ENCODE results near the gene SLC25A41. TPM values are rescaled to one million over a fixed set of nuclear protein-coding genes. Genes with fewer than 3 reads are reported as not detected.

Gene SLC25A41
- total and polyA plus RNA-seq, 2 donors (not counting 1 experiment from before 2014, with no cell fraction given): 0.30 to 0.48 TPM

DNA sequence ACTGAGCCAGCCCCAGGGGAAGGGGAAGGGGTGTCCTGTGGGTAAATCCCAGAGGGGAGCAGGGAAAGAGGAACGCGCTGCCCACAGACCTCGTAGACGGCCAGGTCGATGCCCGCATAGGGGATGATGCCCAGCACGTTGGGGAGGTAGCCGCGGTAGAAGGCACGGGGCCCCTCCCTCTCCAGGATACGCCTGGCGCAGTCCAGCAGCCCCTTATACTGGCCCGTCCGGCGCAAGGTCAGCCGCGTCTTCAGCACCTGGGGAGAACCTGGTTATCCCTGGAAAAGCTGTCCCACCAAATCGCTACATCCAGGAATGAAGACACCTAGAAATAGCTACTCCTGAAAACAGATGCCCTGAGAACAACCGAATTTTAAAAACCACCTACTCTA is 18.7 kb upstream of the SLC25A41 start:
- no peak for DNase-seq
- Mint-ChIP-seq H3K4me1 (no peaks in the 10 kb centered on the region), H3K4me3 (no peak overlapping the region), H3K27me3 (no peaks in the 10 kb centered on the region), H3K9me3 (ENCODE audit: insufficient read depth) (no peaks in the 10 kb centered on the region), H3K27ac (no peak overlapping the region)
- ChIA-PET POLR2A (no interaction called here), CTCF (no interaction called here)
- Histone ChIP-seq H3K27me3 (replicated peaks in 1 of 4; ENCODE audit: control extremely low read depth in 1 of 4, control insufficient read depth in 3 of 4, insufficient read depth in 4 of 4, low read length in 3 of 4) (no peaks in the 10 kb centered on the region), H3K4me2 (replicated peaks; ENCODE audit: low read depth, low read length, poor library complexity, severe bottlenecking) (no peak overlapping the region), H4K20me1 (ENCODE audit: control insufficient read depth, insufficient read depth, low read length, poor library complexity, severe bottlenecking) (no peaks in the 10 kb centered on the region), H2AFZ (ENCODE audit: insufficient read depth, low read depth, low read length, poor library complexity, severe bottlenecking) (no peak overlapping the region), H3K4me3 (ENCODE audit: control extremely low read depth in 1 of 5, extremely low read depth in 1 of 5, insufficient read depth in 1 of 5, low read depth in 2 of 5, low read length in 4 of 5) (no peak overlapping the region), H3K9me3 (ENCODE audit: control extremely low read depth in 1 of 3, control insufficient read depth in 2 of 3, insufficient read depth in 1 of 3, low read length in 2 of 3) (peaks cover 0 to 26% (median 9%) of the 10 kb centered on the region in 3 donors), H3K27ac (ENCODE audit: low read length in 2 of 2) (no peak overlapping the region), H3K9ac (ENCODE audit: low read length) (no peak overlapping the region), H3K79me2 (ENCODE audit: control insufficient read depth, insufficient read depth, low read length) (no peaks in the 10 kb centered on the region), H3K4me1 (ENCODE audit: control insufficient read depth in 2 of 2, insufficient read depth in 2 of 2, low read length in 2 of 2) (no peaks in the 10 kb centered on the region), H3K36me3 (replicated peaks in 1 of 2; ENCODE audit: control extremely low read depth in 1 of 2, control insufficient read depth in 1 of 2, extremely low read depth in 1 of 2, insufficient read depth in 2 of 2, low read length in 1 of 2) (peaks cover 0 to 8% of the 10 kb centered on the region in 2 experiments)
- intact Hi-C loops (cut with micrococcal nuclease): no loop called here
- no peak for ATAC-seq (ENCODE audit: low read depth)
- whole genome bisulfite sequencing (ENCODE audit: insufficient coverage): over 99% methylated on average over 18 of the region's 19 CpGs
- TF ChIP-seq EZH2 (IDR thresholded peaks at IDR 0.05; ENCODE audit: borderline replicate concordance, insufficient read depth, low read depth, low read length, poor library complexity, severe bottlenecking): no peak
- TF ChIP-seq, protein P1, sequence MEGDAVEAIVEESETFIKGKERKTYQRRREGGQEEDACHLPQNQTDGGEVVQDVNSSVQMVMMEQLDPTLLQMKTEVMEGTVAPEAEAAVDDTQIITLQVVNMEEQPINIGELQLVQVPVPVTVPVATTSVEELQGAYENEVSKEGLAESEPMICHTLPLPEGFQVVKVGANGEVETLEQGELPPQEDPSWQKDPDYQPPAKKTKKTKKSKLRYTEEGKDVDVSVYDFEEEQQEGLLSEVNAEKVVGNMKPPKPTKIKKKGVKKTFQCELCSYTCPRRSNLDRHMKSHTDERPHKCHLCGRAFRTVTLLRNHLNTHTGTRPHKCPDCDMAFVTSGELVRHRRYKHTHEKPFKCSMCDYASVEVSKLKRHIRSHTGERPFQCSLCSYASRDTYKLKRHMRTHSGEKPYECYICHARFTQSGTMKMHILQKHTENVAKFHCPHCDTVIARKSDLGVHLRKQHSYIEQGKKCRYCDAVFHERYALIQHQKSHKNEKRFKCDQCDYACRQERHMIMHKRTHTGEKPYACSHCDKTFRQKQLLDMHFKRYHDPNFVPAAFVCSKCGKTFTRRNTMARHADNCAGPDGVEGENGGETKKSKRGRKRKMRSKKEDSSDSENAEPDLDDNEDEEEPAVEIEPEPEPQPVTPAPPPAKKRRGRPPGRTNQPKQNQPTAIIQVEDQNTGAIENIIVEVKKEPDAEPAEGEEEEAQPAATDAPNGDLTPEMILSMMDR (IDR thresholded peaks at IDR 0.05): no peak

DNA sequence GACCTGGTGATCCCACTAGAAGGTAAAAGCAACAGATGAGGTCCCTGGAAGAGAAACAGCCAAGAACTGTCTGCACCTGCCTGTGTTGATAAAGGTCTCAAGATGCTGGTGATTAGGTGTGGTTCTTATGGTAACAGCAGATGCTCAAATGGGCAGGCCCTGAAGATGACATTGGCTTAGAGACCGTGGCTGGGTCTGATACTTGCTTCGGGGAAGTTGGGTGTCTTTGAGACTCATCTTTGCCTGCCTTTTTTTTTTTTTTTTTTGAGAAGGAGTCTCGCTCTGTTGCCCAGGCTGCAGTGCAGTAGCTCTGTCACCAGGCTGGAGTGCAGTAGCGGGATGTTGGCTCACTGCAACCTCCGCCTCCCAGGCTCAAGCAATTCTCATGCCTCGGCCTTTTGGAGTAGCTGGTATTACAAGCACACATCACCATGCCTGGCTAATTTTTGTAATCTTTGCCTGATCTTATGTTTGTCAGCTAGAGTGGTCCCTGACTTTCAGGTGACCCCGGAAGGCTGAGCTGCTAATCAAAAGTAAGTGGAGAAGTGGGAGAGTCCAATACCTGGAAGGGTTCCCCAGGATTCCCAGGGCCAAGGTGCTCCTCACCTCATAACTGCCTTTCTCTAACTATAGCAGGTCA is 18.1 kb upstream of the SLC25A41 start:
- H3K4me3 Mint-ChIP-seq: no peak overlapping the region
- Histone ChIP-seq H3K36me3 (replicated peaks in 1 of 2; ENCODE audit: control extremely low read depth in 1 of 2, control insufficient read depth in 1 of 2, extremely low read depth in 1 of 2, insufficient read depth in 2 of 2, low read length in 1 of 2) (peaks cover 0 to 8% of the 10 kb centered on the region in 2 experiments), H3K9ac (ENCODE audit: low read length) (no peak overlapping the region), H3K4me2 (replicated peaks; ENCODE audit: low read depth, low read length, poor library complexity, severe bottlenecking) (no peak overlapping the region), H3K79me2 (ENCODE audit: control insufficient read depth, insufficient read depth, low read length) (no peaks in the 10 kb centered on the region), H4K20me1 (ENCODE audit: control insufficient read depth, insufficient read depth, low read length, poor library complexity, severe bottlenecking) (no peaks in the 10 kb centered on the region), H3K27me3 (replicated peaks in 1 of 4; ENCODE audit: control extremely low read depth in 1 of 4, control insufficient read depth in 3 of 4, insufficient read depth in 4 of 4, low read length in 3 of 4) (no peaks in the 10 kb centered on the region), H3K27ac (ENCODE audit: low read length in 2 of 2) (no peak overlapping the region), H3K4me1 (ENCODE audit: control insufficient read depth in 2 of 2, insufficient read depth in 2 of 2, low read length in 2 of 2) (no peaks in the 10 kb centered on the region), H2AFZ (ENCODE audit: insufficient read depth, low read depth, low read length, poor library complexity, severe bottlenecking) (no peak overlapping the region), H3K4me3 (ENCODE audit: control extremely low read depth in 1 of 5, extremely low read depth in 1 of 5, insufficient read depth in 1 of 5, low read depth in 2 of 5, low read length in 4 of 5) (no peak overlapping the region), H3K9me3 (ENCODE audit: control extremely low read depth in 1 of 3, control insufficient read depth in 2 of 3, insufficient read depth in 1 of 3, low read length in 2 of 3) (peaks cover 0 to 26% (median 9%) of the 10 kb centered on the region in 3 donors)
- H3K27me3 Mint-ChIP-seq: no peaks in the 10 kb centered on the region
- WGBS (ENCODE audit: insufficient coverage): 89% methylated on average over 4 of the region's 7 CpGs
- H3K9me3 Mint-ChIP-seq (ENCODE audit: insufficient read depth): no peaks in the 10 kb centered on the region
- ATAC-seq (ENCODE audit: low read depth) (no peak), DNase-seq (no peak)
- H3K4me1 Mint-ChIP-seq: no peaks in the 10 kb centered on the region
- no peak for TF ChIP-seq EZH2 (IDR thresholded peaks at IDR 0.05; ENCODE audit: borderline replicate concordance, insufficient read depth, low read depth, low read length, poor library complexity, severe bottlenecking)
- TF ChIP-seq, protein P1 (IDR thresholded peaks at IDR 0.05): no peak
- H3K27ac Mint-ChIP-seq: no peak overlapping the region
- ChIA-PET POLR2A (no interaction called here), CTCF (no interaction called here)
- intact Hi-C loops (cut with micrococcal nuclease): no loop called here

All from B cell (primary cell).